ENCODE data around the gene SLC13A3. TPM values are rescaled to one million over a fixed set of nuclear protein-coding genes. Genes with fewer than 3 reads are reported as not detected.

SLC13A3 gene
- total and polyA plus RNA-seq, 3 donors from 2014 or later = 3.2 to 9.1 (median 4.1) TPM

- DNase-seq = peak; percentile 37
- 68 to 79% methylated on average over 5 of the region's 5 CpGs for WGBS, 2 donors
- TF ChIP-seq POLR2A (IDR thresholded peaks at IDR 0.05) (no peak), CTCF (IDR thresholded peaks at IDR 0.05) (no peak)
- Histone ChIP-seq H3K36me3 (ENCODE audit: low read depth, missing control alignments) (no peaks in the 10 kb centered on the region), H3K9me3 (no peaks in the 10 kb centered on the region), H3K27ac (no peak overlapping the region), H3K27me3 (no peaks in the 10 kb centered on the region), H3K4me3 (no peak overlapping the region), H3K4me1 (peaks cover 6% of the 10 kb centered on the region)
- intact Hi-C loops (cut with DNase I; ENCODE audit: low total_unique reads) = no loop called here
Measured at GRCh38 chr20:46558511-46558959, 92.7 kb downstream of the SLC13A3 start.

- Histone ChIP-seq H3K27me3 (no peaks in the 10 kb centered on the region), H3K4me3 (no peak overlapping the region), H3K36me3 (ENCODE audit: low read depth, missing control alignments) (no peaks in the 10 kb centered on the region), H3K9me3 (no peaks in the 10 kb centered on the region), H3K4me1 (peaks cover 6% of the 10 kb centered on the region), H3K27ac (no peak overlapping the region)
- no peak for TF ChIP-seq CTCF (IDR thresholded peaks at IDR 0.05)
- no peak for TF ChIP-seq POLR2A (IDR thresholded peaks at IDR 0.05)
- no peak for DNase-seq
- WGBS, 2 donors = 73 to 74% methylated on average over 8 of the region's 8 CpGs
- intact Hi-C loops (cut with DNase I; ENCODE audit: low total_unique reads) = no loop called here
Measured at GRCh38 chr20:46557231-46557956, 93.9 kb downstream of the SLC13A3 start.

- intact Hi-C loops (cut with DNase I; ENCODE audit: low total_unique reads) = no loop called here
- DNase-seq = no peak
- no peaks in the 10 kb centered on the region for H3K4me1 ChIP-seq
- no peaks in the 10 kb centered on the region for H3K27me3 ChIP-seq
- no peak overlapping the region for H3K4me3 ChIP-seq
- H3K27ac ChIP-seq = no peak overlapping the region
- no peak for TF ChIP-seq POLR2A (IDR thresholded peaks at IDR 0.05)
- TF ChIP-seq CTCF (IDR thresholded peaks at IDR 0.05) = no peak
- 77 to 91% methylated on average over 4 of the region's 4 CpGs for WGBS, 2 donors
- H3K9me3 ChIP-seq = no peaks in the 10 kb centered on the region
- no peaks in the 10 kb centered on the region for H3K36me3 ChIP-seq (ENCODE audit: low read depth, missing control alignments)
Measured at GRCh38 chr20:46555370-46555956, 95.8 kb downstream of the SLC13A3 start.

- no peaks in the 10 kb centered on the region for H3K9me3 ChIP-seq
- DNase-seq = no peak
- WGBS, 2 donors = 81 to 82% methylated on average over 3 of the region's 3 CpGs
- TF ChIP-seq CTCF (IDR thresholded peaks at IDR 0.05) (no peak), POLR2A (IDR thresholded peaks at IDR 0.05) (no peak)
- no peak overlapping the region for H3K27ac ChIP-seq
- no peaks in the 10 kb centered on the region for H3K4me1 ChIP-seq
- intact Hi-C loops (cut with DNase I; ENCODE audit: low total_unique reads) = no loop called here
- H3K27me3 ChIP-seq = no peaks in the 10 kb centered on the region
- H3K36me3 ChIP-seq (ENCODE audit: low read depth, missing control alignments) = no peaks in the 10 kb centered on the region
- no peak overlapping the region for H3K4me3 ChIP-seq
Measured at GRCh38 chr20:46554828-46555227, 96.4 kb downstream of the SLC13A3 start.
